NCI-H2171 treated with DMSO at 0.1 percent for 48 hours (cell line): ENCODE results near the gene ACOXL.

ENCODE experiments used
- DNase-seq: peaks from one replicate; lab custom pipeline; 2025; lab: John Stamatoyannopoulos, UW

The ACOXL gene

DNA sequence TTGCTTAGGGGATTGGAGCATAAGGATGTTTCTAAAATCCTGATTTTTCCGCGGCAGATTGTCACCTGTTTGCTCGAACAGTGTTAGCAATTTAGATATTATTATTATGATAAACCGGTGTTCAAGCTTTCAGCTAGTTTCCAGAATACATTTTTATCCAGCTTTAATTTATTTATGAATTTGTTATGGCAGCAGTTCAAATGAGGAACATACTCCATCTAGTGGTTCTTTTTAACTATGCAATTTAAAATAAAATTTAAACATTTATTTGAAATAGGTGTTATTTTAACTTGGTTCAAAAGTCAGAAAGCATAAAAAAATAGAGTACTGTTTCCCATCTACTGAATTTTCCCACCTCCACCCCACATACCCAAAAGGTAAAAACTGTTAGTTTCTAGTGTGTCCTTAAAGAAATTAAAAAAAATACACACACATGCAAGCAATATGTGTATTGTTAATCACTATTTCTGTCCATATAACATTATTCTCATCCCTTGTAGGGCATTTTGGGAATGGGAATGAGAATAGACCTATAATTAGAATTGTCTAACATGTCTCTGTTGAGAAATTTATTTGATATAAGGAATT lies 23.2 kb downstream of the ACOXL start:
- peak; percentile 23 for DNase-seq

DNA sequence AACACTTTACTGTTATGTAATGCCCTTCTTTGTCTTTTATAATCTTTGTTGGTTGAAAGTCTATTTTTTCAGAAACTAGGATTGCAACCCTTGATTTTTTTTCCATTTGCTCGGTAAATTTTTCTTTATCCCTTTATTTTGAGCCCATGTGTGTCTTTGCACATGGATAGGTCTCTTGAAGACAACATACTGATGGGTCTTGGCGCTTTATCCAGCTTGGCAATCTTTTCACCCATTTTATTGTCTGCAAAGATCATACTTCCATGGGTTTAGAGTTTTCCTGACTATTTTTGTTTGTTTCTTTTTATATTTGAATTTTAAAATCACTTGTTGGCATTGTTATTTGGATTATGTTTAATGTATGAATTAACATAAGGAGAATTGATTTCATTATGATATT lies 27.0 kb downstream of the ACOXL start:
- no peak for DNase-seq

DNA sequence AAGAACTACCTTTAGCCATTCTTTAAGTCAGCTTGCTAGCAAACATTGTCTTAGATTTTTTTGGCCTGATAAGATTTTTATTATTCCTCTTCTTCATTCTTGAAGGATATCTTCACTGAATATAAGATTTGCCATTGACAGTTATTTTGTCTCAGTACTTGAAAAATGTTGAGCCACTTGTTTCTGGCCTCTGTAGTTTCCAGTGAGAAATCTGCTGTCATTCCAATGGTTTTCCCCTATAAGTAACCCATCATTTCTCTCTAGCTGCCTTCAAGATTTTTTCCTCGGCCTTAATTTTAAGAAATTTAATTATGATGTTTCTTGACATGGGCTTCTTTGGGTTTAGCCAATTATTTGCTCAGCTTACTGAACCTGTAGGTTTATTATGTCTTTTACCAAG lies 32.6 kb downstream of the ACOXL start:
- no peak for DNase-seq

DNA sequence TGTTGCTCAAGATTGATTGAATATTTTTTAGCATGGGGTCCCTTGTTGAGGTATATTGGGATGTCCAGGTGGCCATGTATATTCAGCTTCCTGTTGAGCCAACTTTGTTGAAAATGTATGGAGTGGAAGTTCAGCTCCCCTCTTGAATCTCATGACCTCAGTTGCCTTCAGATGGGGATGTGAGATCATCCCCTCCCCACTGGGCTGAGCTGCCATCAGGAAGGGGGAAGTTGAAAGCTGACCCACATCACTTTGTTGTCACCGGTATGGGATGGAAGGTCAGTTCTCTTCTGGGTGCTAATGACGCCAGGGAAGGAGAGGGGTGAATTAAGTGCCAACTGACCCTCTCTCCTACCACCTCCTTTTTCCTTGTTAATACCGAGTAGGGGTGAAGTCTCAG lies 33.9 kb downstream of the ACOXL start:
- DNase-seq = no peak

DNA sequence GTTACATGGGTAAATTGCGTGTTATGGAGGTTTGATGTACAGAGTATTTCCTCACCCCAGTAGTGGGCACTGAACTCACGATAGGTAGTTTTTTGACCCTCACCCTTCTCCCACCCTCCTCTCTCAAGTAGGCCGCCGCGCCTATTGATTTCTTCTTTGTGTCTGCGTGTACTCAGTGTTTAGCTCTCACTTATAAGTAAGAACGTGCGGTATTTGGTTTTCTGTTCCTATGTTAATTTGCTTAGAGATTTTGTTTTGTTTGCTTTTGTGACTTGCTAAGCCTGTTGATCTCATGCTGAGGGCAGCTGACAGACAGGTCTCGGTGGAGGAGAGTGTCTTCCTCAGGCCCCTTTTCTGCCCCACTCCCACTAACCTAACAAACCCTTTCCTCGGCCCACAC lies 36.2 kb downstream of the ACOXL start:
- DNase-seq = no peak

DNA sequence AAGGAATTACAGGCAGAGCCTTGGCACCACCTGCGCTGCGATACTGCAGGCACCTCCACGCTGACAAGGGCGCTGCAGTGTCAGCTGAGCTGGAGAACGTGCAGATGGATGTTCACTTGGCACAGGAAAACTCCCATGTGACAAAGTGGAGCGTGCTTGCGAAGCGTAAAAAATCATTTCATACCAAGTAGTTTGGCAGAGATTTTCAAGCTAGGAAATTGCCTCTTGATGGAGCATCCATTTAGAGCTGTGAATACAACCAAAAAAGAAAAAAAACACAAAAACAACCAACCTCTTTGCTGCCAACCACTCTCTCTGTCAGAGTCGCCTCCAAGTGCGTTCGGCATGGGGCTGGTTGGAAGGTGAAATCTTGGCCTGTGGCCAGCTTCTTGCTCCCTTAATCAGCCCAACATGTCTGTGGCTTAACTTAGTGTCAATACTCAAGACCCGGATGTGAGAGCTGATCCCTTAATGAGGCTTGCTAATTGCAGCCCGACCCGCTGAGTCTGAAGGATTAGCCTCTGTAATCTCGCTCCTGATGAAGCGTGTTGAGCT lies 38.1 kb downstream of the ACOXL start:
- DNase-seq = peak; percentile 90

DNA sequence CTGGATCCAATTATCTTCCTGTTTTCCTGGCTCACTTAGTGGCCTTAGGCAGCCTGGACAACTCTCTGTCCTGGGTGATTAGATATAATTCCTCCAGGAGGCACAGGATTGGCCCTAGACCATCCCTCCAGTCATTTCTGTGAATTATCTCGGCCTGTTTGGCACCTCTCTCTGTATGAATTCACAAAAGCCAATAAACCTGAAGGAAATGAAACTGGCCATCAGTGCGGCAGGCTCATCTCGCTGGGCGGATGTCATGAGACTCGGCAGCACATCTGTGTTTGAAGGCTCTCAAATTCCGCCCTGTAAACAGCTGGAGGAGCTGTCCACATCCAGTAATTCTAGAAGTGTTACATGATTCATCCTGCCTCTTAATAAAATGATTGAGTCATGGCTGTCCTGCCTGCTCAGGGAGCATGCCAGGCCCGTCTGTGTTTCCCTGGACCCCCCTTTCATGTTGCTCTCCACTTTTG lies 38.6 kb downstream of the ACOXL start:
- DNase-seq = peak; percentile 67

DNA sequence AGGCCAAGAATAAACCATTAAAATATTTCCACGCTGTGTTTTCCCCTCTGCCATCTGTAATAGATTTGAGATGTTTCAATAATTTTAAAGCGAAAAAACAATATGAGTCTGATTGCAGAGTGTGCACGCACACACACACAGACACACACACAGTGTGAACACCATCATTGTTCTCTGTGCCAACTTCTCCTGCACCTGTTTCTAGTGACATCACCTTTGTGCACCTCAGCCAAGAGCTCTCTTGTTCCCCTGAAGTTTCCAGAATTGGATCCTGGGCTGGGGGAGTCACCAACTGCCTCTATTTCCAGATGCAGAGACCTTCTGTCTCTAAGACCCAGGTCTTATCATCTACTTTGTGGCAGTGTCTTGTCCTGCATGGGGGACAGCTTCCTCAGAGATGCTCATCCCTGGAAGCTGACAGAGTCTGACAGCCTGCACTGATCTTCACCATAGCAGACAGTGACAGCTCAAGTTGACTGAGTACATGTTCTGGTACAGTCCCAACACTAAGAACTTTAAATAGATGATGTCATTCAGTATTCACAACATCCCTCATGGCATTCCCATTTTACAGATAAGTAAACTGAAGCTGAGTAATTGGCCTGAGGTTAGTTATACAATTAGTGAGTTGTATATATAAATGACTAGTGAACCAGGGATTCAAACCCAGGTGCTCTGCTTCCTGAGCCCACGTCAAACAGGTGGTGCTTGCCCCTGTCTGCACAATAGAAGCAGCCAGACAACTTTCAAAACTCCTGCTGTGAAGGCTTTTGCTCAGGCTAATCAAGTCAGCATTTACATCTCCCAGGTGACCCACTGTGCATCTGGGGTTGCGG lies 39.4 kb downstream of the ACOXL start:
- DNase-seq = peak; percentile 18

DNA sequence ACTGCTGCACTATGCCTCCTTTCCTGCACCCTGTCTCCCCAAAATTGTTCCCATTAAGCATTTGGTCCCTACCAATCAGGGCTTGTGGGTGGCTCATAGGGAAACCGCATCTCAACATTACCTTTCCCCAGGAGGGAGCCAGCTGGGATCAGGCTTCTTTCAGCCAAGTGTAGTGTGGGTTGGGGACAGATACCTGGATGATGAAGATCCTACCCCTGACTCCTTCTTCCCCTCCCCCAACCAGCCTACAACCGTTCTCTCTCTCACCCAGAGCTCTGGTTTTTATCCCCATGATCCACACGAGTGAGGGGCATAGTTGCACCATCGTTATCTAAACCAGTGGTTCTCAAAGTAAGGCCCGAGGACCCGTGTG lies 40.0 kb downstream of the ACOXL start:
- no peak for DNase-seq

DNA sequence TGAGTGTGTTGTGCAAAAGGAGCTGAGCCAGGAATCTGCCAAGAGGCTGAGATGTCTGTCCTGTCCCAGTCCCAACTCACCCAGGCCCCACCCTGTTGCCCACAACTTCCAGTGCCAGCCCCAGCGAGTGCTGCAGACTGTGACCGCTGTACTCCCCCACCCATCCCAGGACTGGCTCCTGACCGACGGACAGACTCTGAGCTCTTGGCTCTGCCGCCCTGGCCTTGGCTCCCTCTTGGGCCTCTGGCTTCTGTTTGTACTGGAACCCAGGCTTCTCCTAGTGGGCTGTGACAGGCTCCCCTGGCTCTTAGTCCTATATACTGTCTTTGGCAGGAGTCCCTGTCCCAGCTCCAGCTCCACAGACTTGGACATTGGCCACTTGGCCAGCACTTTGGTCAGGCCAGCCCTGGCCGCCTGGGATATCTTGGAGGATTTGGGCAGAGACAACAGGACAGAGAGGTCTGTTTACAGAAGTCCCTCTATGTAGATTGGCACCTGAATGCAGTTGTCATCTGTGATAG lies 41.1 kb downstream of the ACOXL start:
- DNase-seq = no peak

DNA sequence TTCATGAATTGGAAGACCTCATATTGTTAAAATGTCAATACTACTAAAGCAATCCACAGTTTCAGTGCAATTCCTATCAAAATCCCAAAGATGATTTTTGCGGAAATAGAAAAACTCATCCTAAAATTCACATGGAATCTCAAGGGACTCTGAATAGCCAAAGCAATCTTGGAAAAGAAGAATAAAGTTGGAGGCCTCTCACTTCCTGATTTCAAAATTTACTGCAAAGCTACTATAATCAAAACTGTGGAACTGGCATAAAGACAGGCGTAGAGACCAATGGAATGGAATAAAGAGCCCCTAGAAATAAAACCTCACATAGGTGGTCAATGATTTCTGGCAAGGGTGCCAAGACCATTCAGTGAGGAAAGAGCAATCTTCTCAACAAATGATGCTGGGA lies 42.3 kb downstream of the ACOXL start:
- no peak for DNase-seq

DNA sequence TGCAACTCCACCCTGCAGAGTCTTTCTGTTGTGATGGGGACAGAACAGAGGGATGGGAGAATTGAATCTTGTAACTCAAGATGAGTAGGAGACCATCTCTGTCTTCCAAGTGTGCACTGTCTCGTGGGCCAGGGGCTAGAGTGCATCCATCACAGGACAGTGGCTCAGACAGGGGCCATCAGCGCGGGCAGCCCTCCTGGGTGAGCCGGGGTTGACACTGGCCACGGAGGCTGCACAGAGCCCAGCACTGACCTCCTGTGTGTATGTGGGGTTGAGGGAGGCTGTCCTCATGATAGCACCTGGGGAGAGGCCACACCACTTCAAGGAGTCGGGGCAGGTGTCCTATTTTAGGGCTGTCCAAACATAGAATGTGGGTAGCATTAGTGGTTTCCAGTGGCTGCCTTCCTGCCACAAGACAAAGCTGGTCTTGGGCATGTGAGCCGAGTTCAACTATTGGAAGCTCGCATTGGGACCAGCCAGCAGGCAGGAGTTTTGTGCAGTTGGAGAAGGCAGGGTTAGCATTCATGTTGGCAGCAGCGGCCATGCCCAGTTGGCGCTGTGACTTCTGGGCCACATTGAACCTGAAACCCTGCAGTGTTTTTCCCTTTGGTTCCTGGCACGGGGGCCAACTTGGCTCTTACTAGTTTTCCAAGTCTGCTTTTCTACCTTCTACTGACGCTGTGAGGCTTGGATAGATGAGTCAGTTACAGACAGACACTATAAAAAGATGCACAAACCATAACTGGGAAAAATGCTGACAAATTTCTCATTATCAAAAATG lies 45.3 kb downstream of the ACOXL start:
- DNase-seq = no peak

DNA sequence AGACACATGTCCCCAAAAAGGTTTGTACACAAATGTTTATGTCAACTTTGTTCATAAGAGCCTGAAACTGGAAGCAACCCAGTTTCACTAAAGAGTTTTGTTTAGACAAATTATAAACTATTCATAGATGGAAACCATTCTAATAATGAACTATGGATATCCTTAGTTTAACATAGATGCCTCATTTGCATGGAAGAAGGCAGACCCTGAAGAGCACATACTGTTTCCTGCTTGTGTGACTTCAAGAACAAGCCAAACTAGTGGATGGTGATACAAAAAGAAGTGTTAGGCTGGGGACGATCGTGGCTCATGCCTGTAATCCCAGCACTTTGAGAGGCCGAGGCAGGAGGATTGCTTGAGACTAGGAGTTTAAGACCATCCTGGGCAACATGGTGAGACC lies 48.1 kb downstream of the ACOXL start:
- no peak for DNase-seq

DNA sequence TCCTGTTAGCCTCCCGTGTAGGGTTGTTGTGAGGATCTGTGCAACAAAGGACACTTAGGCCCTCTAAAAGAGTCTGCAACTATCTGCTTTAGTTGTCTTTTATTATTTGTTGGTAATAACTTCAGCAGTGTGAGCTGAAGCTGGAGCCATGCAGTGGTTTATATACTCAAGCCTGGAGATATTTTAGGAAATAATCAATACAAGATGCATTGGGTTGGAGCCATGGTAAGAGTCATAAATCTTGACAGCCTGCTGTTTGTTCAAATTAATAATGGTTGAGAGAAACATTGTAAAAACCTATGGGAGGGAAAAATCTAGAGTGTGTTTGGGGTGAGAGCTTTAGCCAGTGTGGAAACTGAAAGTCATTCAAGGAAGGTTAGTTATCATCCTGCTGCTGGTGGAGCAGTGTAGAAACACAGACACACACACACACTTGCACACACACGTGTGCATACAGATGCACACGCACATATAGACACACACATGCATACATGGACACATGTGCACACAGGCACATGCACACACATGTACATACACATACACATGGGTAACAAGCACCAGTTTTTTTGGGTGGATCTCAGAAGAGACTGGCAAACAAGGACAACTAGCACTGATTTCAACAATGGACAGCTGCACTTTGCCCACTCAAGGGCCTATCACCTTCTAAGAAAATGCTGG lies 51.0 kb downstream of the ACOXL start:
- DNase-seq = no peak

DNA sequence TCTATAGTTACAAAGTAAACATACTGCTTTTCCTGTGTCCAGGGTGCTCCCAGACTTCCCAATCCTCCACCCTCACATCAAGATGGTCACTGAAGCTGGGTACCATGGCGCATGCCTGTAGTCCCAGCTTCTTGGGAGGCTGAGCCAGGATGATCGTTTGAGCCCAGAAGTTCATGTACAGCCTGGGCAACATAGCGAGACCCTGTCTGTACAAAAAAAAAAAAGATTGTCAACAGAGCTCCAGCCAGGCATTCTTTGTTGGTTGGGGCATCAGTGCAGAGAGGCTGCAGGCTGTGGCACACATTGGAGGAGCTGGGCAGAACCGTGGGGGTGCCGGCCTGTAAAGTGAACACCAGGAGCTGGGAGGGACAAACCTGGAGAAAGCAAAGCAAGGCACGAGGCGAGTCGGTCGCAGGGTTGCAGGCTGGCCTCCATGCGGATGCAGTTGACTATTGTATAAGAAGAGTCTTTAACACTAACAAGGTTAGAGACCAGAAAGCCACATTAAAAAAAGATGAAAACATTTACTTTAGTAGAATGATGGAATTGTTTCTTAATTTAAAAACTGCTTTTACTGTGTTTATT lies 51.8 kb downstream of the ACOXL start:
- no peak for DNase-seq

DNA sequence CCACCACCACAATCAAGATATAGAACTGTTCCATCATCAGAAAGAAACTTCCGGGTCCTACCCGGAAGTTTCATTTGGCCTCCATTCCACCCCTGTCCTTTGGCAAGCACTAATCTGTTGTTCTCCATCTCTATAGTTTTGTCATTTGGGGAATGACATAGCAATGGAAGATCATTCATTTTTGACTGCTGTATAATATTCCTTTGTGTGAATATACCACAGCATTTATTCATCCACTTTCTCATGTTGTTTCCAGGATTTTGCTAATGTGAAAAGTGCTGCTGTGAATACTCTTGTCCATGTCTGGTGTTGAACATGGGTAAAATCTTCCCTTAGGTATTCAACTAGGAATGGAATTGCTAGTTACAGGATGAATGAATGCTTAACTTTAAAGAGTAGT lies 53.1 kb downstream of the ACOXL start:
- no peak for DNase-seq

DNA sequence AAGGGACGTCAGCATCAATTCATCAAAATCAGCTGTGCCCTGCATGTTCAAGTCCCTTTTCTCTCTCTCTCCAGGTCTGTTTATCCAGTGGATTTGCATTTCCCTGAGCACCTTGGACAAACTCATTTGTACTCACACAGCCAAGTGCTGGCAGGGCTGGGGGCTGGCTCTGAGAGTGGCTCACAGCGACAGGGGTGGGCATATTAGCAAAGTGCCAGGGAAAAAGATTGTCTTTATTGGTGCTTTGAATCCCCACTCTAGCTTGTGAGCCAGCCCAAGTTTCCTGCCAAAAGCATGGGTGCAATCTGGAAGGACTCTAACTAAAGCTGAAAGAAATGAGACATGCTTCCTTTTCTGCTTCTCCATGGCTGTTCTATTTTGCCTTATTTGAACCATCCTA lies 56.6 kb downstream of the ACOXL start:
- no peak for DNase-seq

DNA sequence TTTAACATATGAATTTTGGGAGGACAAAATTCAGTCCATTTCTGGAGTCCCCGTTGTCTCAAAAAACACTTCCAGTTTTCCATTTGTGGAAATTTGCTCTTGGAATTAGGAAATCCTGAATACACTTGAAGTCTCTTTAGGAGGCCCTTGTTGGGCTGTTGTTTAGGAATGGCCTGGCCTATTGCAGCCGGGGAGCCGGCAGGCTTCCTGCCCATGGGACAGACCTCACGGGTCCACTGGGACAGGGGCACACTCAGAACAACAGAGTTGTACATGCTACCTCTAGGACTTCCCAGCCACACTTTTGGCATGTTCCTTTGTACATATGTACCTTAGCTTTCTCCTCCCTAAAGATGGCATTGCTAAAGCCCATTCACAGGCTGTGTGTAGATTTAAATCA lies 57.3 kb downstream of the ACOXL start:
- DNase-seq = no peak

DNA sequence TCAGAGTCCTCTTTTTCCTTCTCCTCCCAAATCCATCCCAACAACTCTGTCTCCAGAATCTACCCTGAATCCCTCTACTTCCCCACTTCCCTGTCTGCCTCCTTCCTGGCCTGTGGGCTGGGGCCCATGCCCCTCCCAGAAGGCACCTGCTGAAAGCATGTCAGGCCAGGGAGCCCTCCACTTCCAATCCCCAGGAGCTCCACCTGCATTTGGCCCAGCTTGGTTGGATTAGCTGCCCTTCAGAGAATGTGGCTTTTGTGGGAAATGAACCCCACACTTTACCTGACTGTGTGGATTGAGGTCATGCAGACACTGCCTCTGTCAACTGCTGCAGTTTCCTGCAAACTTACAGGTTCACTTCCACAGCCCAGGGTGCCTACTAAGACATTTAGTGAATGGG lies 58.5 kb downstream of the ACOXL start:
- DNase-seq = no peak

DNA sequence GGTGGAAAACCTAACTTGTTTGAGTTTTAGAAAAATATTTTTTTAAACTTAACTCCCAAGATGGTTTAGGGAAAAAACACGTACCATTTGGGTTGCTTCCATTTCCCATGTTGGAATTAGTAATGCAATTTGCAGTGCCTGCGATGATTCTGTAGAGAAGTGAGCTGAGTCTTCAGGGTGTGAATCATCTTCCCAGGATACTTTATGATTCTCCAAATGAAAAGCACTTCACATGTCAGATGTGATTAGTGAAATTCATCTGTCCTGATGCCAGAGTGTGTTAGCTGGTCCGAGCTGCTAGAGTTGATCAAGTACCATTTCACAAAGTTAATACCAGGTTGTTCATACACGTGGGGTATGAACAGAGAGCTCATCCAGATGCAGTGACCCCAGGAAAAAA lies 59.1 kb downstream of the ACOXL start:
- no peak for DNase-seq

DNA sequence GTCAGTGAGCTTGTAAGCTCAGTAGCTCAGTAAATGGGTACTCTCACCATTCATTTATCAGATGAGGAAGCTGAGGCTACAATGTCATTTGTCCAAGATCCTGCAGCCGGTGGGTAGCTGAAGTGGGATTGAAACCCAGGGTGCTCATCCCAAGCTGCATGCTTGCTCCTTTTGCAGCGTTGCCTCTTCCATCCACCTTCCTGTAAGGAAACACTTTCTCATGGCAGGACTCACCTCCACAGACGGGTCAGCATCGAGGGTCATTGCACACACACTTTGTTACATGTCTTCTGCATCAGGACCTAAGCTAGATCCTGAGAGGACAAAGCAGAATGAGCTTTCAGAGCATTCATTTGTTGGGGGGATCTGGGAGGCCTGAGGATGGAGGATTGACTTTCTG lies 60.7 kb downstream of the ACOXL start:
- no peak for DNase-seq

DNA sequence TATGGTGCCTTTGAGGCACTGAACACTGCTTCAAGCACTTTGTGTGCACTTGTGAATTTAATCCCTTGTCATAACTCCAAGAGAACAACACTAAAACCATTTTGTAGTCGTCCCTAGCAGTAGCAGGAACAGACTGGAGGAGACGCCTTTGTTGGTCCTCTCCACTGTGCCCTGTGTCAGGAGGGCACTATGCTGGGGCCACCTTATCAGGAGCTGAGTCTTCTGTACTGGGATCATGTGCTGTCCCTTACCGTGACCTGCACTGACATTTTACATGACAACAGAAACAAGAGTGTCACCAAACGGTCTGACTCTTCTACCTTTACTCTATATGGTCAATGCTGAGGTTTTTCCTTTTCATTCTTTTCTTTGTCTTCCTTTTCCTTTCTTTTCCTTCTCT lies 62.0 kb downstream of the ACOXL start:
- no peak for DNase-seq
